Psoas muscle (tissue), 8 donors: ENCODE data around the gene RIMBP2. TPM values are rescaled to one million over a fixed set of nuclear protein-coding genes. Genes with fewer than 3 reads are reported as not detected.

Source experiments
- ATAC-seq, 4 donors: fragments of 200-7000 bp; cut with Tn5 transposase; one replicate each; pipeline ENCODE4 v1.9.1; 2020; ENCODE audit warnings: moderate library complexity in 3 of 4, mild to moderate bottlenecking in 2 of 4
- DNase-seq, 2 donors: peaks; one replicate each; pipeline ENCODE4 v3.0.0-alpha.2; 2020
- H3K27ac ChIP-seq: fragments of 200-600 bp; one replicate; pipeline ENCODE4 v1.8.0; 2022
- H3K27me3 ChIP-seq, 3 donors: fragments of 200-600 bp in 1 of 3; one replicate each; pipeline versions ENCODE4 v1.6.1 to v1.8.0; 2013 to 2022; ENCODE audit warnings: low read length in 2 of 3, mild to moderate bottlenecking in 2 of 3, moderate library complexity in 1 of 3; ENCODE audit not compliant: insufficient read depth in 3 of 3
- H3K36me3 ChIP-seq, 2 donors: fragments of 200-600 bp in 1 of 2; one replicate each; pipeline versions ENCODE4 v1.6.1 to v1.8.0; 2013 to 2022; ENCODE audit warnings: low read depth in 1 of 2, mild to moderate bottlenecking in 1 of 2, moderate library complexity in 1 of 2; ENCODE audit not compliant: insufficient read depth in 1 of 2
- H3K4me1 ChIP-seq: fragments of 200-600 bp; one replicate; pipeline ENCODE4 v1.8.0; 2022
- H3K4me3 ChIP-seq: fragments of 200-600 bp; one replicate; pipeline ENCODE4 v1.8.0; 2022; ENCODE audit warnings: mild to moderate bottlenecking
- H3K9me3 ChIP-seq: fragments of 200-600 bp; one replicate; pipeline ENCODE4 v1.8.0; 2022
- CTCF ChIP-seq: fragments of 200-600 bp; IDR thresholded peaks from one replicate; pipeline ENCODE4 v1.8.0; 2022; ENCODE audit warnings: antibody characterized with exemption
- WGBS, 3 donors: extraction: QIAGEN DNeasy Blood & Tissue Kit; methylation state at CpG; one replicate each; pipeline versions ENCODE4 v1.1.6 to v1.1.7; 2013; 5-methylcytosine and 5-hydroxymethylcytosine counted together
- intact Hi-C, 2 donors: fragments of 100-400 bp; cut with DNase I; formaldehyde crosslinking; loops; one replicate each; pipeline versions ENCODE4 v1.11.0 to v1.14.2; 2022
- polyA plus RNA-seq, 3 donors: library from polyadenylated mRNA; stranded (reverse); fragments of 200-250 nt; gene quantifications; one replicate each; pipeline ENCODE4 v1.2.3, GENCODE V29; 2013
- total RNA-seq, 4 donors: library from RNA; stranded (reverse); fragmentation: NEBNext Ultra II Directional in 2 of 4; extraction: Animal tissue kit (Norgen Biotek cat#: 25700) in 2 of 4; gene quantifications; one replicate each; pipeline versions ENCODE4 v1.2.1 to v1.2.4, GENCODE V29; 2021 to 2023
- donor health status: healthy with polysubstance abuse.
- donor health status: DM: no; HTN: no; CAD: no; lungs with moderate emphysema.
- donor health status: Bipolar disorder and iron deficiency.
- donor health status: healthy.
- donor health status: DM: yes; HTN: yes; CAD: no.
- donor health status: DM: no; HTN: no; CAD: no.
- donor health status: DM: no; HTN: no; CAD: no.
- donor health status: DM: yes; HTN: yes; CAD: no.

RIMBP2 gene
- total and polyA plus RNA-seq, 7 donors, result 0.05 to 1.2 (median 0.21) TPM

GRCh38 chr12:130719263-130719859 is 3.3 kb upstream of the RIMBP2 start:
- DNase-seq (no peak), ATAC-seq (no peak)
- Histone ChIP-seq H3K4me1 (no peaks in the 10 kb centered on the region), H3K4me3 (no peak overlapping the region), H3K36me3 (no peaks in the 10 kb centered on the region), H3K9me3 (peaks cover 15% of the 10 kb centered on the region), H3K27ac (no peak overlapping the region), H3K27me3 (peaks cover 0 to 16% (median 5%) of the 10 kb centered on the region in 3 donors)
- 21 to 26% (median 25%) methylated on average over 8 of the region's 8 CpGs for WGBS, 3 donors
- no peak for TF ChIP-seq CTCF
- intact Hi-C loops, result no loop called here

- Histone ChIP-seq H3K9me3 (peaks cover 15% of the 10 kb centered on the region), H3K27ac (no peak overlapping the region), H3K27me3 (peaks cover 0 to 29% (median 6%) of the 10 kb centered on the region in 3 donors), H3K36me3 (no peaks in the 10 kb centered on the region), H3K4me1 (no peaks in the 10 kb centered on the region), H3K4me3 (no peak overlapping the region)
- ATAC-seq, result no peak
- no peak for TF ChIP-seq CTCF
- DNase-seq, result no peak
- intact Hi-C loops, result no loop called here
- WGBS, 3 donors, result 93 to 96% (median 96%) methylated on average over 5 of the region's 5 CpGs
Observed at GRCh38 chr12:130717752-130718151, 1.7 kb upstream of the RIMBP2 start.

- TF ChIP-seq CTCF, result no peak
- no peak for ATAC-seq
- no peak overlapping the region for H3K4me3 ChIP-seq
- intact Hi-C loops, result no loop called here
- H3K27me3 ChIP-seq, result peaks cover 0 to 34% (median 6%) of the 10 kb centered on the region in 3 donors
- 26 to 32% (median 26%) methylated on average over 10 to 11 of the region's 11 CpGs for WGBS, 3 donors
- H3K27ac ChIP-seq, result no peak overlapping the region
- H3K36me3 ChIP-seq, result no peaks in the 10 kb centered on the region
- no peaks in the 10 kb centered on the region for H3K4me1 ChIP-seq
- DNase-seq, result no peak
- peaks cover 10% of the 10 kb centered on the region for H3K9me3 ChIP-seq
Observed at GRCh38 chr12:130716969-130717366, 869 bp upstream of the RIMBP2 start.

- no peak for DNase-seq
- no peak for ATAC-seq
- no peak for TF ChIP-seq CTCF
- no peaks in the 10 kb centered on the region for H3K4me1 ChIP-seq
- peak overlapping the region; percentile 46 for H3K4me3 ChIP-seq
- 1% methylated on average over 39 to 42 of the region's 42 CpGs for WGBS, 3 donors
- H3K36me3 ChIP-seq, result no peaks in the 10 kb centered on the region
- H3K9me3 ChIP-seq, result no peaks in the 10 kb centered on the region
- intact Hi-C loops, result no loop called here
- H3K27ac ChIP-seq, result no peak overlapping the region
- H3K27me3 ChIP-seq, result peaks cover 0 to 35% (median 7%) of the 10 kb centered on the region in 3 donors
Observed at GRCh38 chr12:130715150-130715997, 725 bp downstream of the RIMBP2 start.
